ENCODE data around the gene SBK1. TPM values are rescaled to one million over a fixed set of nuclear protein-coding genes. Genes with fewer than 3 reads are reported as not detected.

The SBK1 gene
- total RNA-seq, 4 donors from 2014 or later = 0.26 to 1.2 (median 0.64) TPM; not detected in 1

GRCh38 chr16:28310796-28311195 is 18.5 kb downstream of the SBK1 start:
- Histone ChIP-seq H3K9me3 (no peaks in the 10 kb centered on the region), H3K4me1 (no peaks in the 10 kb centered on the region), H3K36me3 (no peaks in the 10 kb centered on the region), H3K4me3 (no peak overlapping the region), H3K27me3 (no peaks in the 10 kb centered on the region), H3K27ac (no peak overlapping the region)
- TF ChIP-seq POLR2A (IDR thresholded peaks at IDR 0.05) = no peak
- TF ChIP-seq, protein P1, sequence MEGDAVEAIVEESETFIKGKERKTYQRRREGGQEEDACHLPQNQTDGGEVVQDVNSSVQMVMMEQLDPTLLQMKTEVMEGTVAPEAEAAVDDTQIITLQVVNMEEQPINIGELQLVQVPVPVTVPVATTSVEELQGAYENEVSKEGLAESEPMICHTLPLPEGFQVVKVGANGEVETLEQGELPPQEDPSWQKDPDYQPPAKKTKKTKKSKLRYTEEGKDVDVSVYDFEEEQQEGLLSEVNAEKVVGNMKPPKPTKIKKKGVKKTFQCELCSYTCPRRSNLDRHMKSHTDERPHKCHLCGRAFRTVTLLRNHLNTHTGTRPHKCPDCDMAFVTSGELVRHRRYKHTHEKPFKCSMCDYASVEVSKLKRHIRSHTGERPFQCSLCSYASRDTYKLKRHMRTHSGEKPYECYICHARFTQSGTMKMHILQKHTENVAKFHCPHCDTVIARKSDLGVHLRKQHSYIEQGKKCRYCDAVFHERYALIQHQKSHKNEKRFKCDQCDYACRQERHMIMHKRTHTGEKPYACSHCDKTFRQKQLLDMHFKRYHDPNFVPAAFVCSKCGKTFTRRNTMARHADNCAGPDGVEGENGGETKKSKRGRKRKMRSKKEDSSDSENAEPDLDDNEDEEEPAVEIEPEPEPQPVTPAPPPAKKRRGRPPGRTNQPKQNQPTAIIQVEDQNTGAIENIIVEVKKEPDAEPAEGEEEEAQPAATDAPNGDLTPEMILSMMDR (IDR thresholded peaks at IDR 0.05) = no peak
- intact Hi-C loops (cut with DNase I; ENCODE audit: low total_unique reads) = no loop called here
- DNase-seq = no peak

DNA sequence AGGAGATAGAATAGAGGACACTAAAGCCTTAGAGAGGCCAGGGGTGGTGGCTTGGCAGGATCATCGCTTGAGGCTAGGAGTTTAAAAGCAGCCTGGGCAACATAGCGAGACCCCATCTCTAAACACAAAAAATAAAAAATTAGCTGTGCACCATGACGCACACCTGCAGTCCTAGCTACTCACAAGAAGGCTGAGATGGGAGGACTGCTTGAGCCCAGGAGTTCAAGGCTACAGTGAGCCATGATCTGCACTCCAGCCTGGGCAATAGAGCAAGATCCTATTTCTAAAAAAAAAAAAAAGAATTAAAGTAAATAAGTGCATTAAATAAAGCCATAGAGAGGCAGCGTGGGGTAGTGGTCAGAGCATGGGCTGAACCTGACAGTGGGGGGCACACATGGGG is 19.1 kb downstream of the SBK1 start:
- Histone ChIP-seq H3K4me3 (no peak overlapping the region), H3K27ac (no peak overlapping the region), H3K9me3 (no peaks in the 10 kb centered on the region), H3K4me1 (no peaks in the 10 kb centered on the region), H3K36me3 (no peaks in the 10 kb centered on the region), H3K27me3 (no peaks in the 10 kb centered on the region)
- TF ChIP-seq POLR2A (IDR thresholded peaks at IDR 0.05) = no peak
- TF ChIP-seq, protein P1 (IDR thresholded peaks at IDR 0.05) = no peak
- DNase-seq = no peak
- intact Hi-C loops (cut with DNase I; ENCODE audit: low total_unique reads) = no loop called here

GRCh38 chr16:28311913-28312312 is 19.6 kb downstream of the SBK1 start:
- intact Hi-C loops (cut with DNase I; ENCODE audit: low total_unique reads) = no loop called here
- H3K4me1 ChIP-seq = no peaks in the 10 kb centered on the region
- TF ChIP-seq POLR2A (IDR thresholded peaks at IDR 0.05) = no peak
- TF ChIP-seq, protein P1 (IDR thresholded peaks at IDR 0.05) = no peak

GRCh38 chr16:28312327-28312726 is 20.0 kb downstream of the SBK1 start:
- Histone ChIP-seq H3K4me3 (no peak overlapping the region), H3K27me3 (no peaks in the 10 kb centered on the region), H3K36me3 (no peaks in the 10 kb centered on the region), H3K4me1 (no peaks in the 10 kb centered on the region), H3K9me3 (no peaks in the 10 kb centered on the region), H3K27ac (no peak overlapping the region)
- intact Hi-C loops (cut with DNase I; ENCODE audit: low total_unique reads) = no loop called here
- DNase-seq = no peak
- TF ChIP-seq, protein P1 (IDR thresholded peaks at IDR 0.05) = no peak
- TF ChIP-seq POLR2A (IDR thresholded peaks at IDR 0.05) = no peak

More at GRCh38 chr16:28311913-28312312, 19.6 kb downstream of the SBK1 start:
- no peaks in the 10 kb centered on the region for H3K9me3 ChIP-seq
- no peak for DNase-seq
- H3K36me3 ChIP-seq = no peaks in the 10 kb centered on the region
- H3K27ac ChIP-seq = no peak overlapping the region
- no peak overlapping the region for H3K4me3 ChIP-seq
- no peaks in the 10 kb centered on the region for H3K27me3 ChIP-seq

DNA sequence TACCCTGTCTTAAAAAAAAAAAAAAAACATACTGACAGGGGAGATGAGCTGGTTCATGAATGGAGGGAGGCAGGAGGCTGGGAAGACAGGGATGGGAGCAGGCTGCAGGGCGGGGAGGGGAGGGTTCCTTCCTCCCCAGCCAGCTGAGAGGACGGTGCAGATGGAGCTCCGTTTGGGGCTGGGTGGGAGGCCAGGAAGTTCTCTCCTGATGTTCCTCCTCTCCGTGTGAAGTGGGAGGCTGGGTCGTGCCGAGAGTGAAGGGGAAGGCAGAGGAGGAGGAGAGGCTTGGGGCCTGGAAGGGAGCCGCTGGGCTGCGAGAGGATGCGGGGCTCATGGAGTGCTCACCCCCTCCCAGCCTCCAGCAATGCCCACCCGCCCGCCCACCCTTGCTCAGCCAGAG is 21.3 kb downstream of the SBK1 start:
- Histone ChIP-seq H3K27ac (no peak overlapping the region), H3K4me3 (no peak overlapping the region), H3K27me3 (no peaks in the 10 kb centered on the region), H3K4me1 (no peaks in the 10 kb centered on the region), H3K9me3 (no peaks in the 10 kb centered on the region), H3K36me3 (no peaks in the 10 kb centered on the region)
- no peak for DNase-seq
- intact Hi-C loops (cut with DNase I; ENCODE audit: low total_unique reads) = no loop called here
- TF ChIP-seq, protein P1 (IDR thresholded peaks at IDR 0.05) = no peak
- TF ChIP-seq POLR2A (IDR thresholded peaks at IDR 0.05) = no peak
